Endothelial cell of umbilical vein (primary cell): Measurements from ENCODE around the gene AP2A2.

Experiments used
- EZH2 ChIP-seq: IDR thresholded peaks from 2 replicates; pipeline ENCODE4 v1.6.1; 2012; ENCODE audit warnings: borderline replicate concordance, low read depth, mild to moderate bottlenecking, moderate library complexity, low read length, inconsistent platforms; ENCODE audit not compliant: severe bottlenecking
- POLR2A ChIP-seq: IDR thresholded peaks from 2 replicates; pipeline ENCODE4 v1.6.1; 2012; ENCODE audit warnings: low read depth, mild to moderate bottlenecking, control low read depth, low read length
- POLR2AphosphoS5 ChIP-seq: IDR thresholded peaks from 2 replicates; pipeline ENCODE4 v1.6.1; 2012; ENCODE audit warnings: low read depth, mild to moderate bottlenecking, control low read depth, low read length, moderate library complexity; ENCODE audit not compliant: insufficient read depth
- TF ChIP-seq, protein P1 (sequence below), 2 donors: IDR thresholded peaks; 1 replicate in 1 of 2; 2 replicates in 1 of 2; pipeline ENCODE4 v1.5.1; 2011; ENCODE audit warnings: low read length in 2 of 2, mild to moderate bottlenecking in 2 of 2, moderate library complexity in 2 of 2, control low read depth in 1 of 2, inconsistent platforms in 1 of 2, low read depth in 1 of 2; ENCODE audit not compliant: insufficient read depth in 1 of 2; ENCODE audit errors: extremely low read depth in 1 of 2

GRCh38 chr11:973237-973636, 47.6 kb downstream of the AP2A2 start:
- TF ChIP-seq POLR2A: no peak
- TF ChIP-seq, protein P1, sequence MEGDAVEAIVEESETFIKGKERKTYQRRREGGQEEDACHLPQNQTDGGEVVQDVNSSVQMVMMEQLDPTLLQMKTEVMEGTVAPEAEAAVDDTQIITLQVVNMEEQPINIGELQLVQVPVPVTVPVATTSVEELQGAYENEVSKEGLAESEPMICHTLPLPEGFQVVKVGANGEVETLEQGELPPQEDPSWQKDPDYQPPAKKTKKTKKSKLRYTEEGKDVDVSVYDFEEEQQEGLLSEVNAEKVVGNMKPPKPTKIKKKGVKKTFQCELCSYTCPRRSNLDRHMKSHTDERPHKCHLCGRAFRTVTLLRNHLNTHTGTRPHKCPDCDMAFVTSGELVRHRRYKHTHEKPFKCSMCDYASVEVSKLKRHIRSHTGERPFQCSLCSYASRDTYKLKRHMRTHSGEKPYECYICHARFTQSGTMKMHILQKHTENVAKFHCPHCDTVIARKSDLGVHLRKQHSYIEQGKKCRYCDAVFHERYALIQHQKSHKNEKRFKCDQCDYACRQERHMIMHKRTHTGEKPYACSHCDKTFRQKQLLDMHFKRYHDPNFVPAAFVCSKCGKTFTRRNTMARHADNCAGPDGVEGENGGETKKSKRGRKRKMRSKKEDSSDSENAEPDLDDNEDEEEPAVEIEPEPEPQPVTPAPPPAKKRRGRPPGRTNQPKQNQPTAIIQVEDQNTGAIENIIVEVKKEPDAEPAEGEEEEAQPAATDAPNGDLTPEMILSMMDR (IDR thresholded peaks at IDR 0.05; ENCODE audit: extremely low read depth in 1 of 2, insufficient read depth in 1 of 2, low read depth in 1 of 2, low read length in 2 of 2): no peak
- no peak for TF ChIP-seq POLR2AphosphoS5
- no peak for TF ChIP-seq EZH2
